Globus pallidus (tissue), 1 donor: ENCODE data around the gene CFAP61.

ENCODE experiments used
- DNase-seq: peaks from one replicate; pipeline ENCODE4 v3.0.0-alpha.2; 2015; ENCODE audit warnings: low spot score

Gene CFAP61

DNA sequence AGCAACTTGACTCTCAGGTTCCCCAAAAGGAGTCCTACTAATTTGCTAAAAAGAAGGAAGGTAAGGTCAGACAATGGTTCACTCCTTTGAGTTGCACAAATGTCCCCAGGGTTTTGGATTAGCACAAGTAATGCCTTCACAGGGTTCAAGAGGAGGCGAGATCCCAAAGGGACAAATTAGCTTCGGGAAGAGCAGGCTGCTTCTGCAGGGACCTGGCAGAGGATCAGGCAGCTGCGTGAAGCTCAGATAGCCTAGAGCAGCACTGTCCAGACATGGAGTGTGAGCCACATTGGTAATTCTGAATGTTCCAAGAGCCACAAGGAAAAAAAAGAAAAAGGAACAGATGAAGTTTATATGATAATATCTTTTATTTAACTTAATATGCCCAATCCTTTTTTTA lies 115.4 kb downstream of the CFAP61 start:
- DNase-seq: no peak

DNA sequence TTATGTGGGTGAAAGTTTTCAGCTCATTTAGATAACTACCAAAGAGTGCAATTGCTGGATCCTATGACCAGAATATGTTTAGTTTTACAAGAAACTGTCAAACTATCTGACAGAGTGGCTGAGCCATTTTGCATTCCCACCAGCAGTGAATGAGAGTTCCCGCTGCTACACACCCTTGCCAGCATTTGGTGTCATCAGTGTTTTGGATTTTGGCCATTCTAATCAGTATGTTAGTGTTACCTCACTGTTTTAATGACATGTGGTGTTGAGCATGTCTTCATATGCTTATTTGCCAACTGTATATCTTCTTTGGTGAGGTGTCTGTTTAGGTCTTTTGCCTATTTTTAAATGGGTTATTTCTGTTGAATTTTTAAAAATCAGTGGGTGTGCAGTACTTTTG lies 120.9 kb downstream of the CFAP61 start:
- DNase-seq: no peak

DNA sequence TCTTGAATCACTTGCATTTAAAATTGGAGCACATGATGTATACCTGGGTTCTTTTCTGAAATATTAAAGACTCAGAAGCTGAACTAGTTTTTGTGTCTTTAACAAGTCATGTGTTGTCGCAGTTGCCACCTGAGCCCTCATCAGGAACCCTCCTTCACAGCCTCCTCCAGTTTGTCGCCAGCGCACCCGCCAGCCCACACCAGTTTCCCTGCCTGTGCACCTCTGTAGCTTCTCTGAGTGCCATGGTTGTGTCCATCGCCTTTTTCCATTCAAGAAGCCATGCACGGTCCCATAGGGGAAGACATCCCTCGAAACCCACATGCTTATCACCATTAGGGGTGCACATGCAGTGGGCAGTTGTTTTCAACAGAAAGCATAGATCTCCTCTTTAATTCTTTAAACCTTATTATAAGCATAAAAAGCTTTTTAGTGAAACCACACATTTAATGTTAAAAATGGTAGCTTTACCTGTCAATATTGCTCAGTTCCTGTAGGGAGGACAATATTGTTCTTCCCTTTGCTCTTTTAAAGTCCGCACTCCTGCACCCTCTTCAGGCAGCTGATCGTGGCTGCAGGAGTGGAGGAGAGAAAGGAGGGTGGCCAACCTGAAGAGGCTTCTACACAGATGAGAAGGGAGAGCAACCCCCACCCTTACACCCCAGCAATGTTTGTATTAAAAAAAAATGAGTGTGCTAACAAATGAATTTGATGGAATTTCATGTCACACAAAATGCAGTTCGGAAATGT lies 121.9 kb downstream of the CFAP61 start:
- no peak for DNase-seq

DNA sequence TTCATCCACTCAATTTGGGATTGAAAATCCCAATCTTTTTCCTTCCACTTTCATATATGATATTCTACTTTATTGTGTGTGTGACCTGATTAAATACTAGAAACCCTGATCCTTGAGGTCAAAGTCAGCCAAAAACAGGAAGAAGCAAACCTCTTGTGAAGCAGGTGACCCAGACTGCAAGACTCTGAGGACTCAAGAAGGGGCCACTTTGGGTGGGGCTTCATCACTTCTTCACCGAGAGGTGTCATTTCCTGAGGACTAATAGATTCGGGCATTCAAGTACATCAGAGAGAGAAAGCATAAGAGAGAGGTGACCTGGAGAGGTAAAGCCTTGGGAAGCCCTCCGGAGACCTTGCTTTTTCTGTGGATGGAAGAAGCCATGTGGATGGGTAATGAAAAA lies 129.0 kb downstream of the CFAP61 start:
- no peak for DNase-seq

DNA sequence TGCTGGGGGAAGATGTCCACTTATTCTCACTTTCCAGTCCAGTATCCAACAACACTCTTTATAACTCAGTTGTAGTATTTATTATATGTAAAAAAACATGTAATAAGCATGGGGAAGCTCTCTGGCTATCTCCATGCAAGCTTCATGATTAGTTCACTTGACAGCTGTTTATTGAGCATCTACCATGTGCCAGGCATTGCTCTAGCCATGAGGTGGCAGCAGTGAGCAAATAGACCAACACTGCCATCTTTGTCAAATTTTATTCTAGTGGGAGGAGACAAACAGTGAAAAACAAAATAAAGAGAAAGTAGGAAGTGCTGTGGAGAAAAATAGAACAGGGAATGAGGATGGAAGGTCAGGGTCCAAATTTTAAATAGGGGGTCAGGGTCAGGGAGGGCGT lies 131.8 kb downstream of the CFAP61 start:
- no peak for DNase-seq

DNA sequence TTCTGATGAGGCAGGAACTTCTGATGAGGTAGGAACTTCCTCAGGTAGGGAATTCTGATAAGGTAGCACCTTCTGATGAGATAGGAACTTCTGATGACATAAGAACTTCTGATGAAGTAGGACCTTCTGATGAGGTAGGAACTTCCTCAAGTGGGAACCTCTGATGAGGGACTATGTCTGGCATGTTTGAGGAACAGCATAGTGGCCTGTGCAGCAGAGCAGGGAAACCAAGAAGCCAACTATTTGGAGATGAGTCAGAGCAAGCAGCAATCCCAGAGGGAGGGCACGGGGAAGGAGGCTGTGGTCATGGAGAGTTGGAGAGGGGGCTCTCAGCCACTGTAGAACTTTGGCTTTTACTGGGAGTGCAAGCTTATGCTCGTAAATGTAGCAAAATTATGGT lies 132.4 kb downstream of the CFAP61 start:
- no peak for DNase-seq

DNA sequence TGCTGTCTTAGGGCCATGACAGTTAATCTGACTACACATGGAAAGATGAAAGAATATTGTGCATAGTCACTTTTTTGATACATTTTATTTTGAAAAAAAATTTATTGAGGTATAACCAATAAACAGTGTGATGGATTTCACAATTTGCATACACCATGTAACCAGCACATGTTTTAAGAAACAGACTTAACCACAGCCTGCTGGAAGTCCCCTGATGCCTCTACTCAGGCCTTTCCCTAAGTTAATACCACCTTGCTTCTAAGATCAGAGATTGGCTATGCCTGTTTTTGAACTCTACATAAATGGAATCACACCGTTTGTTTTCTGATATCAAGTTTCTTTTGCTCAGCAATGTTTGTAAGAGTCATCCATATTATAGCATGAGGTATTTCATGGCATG lies 136.3 kb downstream of the CFAP61 start:
- DNase-seq: no peak

DNA sequence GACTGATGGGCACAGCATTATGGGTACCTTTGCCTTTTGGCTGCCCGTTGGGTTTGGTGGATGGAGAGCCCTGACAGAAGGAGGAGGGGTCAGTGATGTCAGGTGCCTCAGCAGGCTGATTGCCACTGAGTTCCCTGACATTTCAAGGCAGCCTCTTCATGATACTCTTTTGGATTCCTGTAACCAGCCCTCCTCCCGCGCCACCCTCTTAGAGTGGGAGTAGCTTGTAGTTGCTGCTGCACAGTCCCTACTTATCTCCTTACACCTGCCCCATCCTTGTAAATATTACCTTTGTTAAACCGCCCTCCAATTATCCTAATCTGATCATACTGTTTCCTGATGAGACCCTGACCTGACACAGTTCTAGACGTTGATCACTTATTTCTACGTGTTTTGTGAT lies 140.0 kb downstream of the CFAP61 start:
- DNase-seq: no peak

DNA sequence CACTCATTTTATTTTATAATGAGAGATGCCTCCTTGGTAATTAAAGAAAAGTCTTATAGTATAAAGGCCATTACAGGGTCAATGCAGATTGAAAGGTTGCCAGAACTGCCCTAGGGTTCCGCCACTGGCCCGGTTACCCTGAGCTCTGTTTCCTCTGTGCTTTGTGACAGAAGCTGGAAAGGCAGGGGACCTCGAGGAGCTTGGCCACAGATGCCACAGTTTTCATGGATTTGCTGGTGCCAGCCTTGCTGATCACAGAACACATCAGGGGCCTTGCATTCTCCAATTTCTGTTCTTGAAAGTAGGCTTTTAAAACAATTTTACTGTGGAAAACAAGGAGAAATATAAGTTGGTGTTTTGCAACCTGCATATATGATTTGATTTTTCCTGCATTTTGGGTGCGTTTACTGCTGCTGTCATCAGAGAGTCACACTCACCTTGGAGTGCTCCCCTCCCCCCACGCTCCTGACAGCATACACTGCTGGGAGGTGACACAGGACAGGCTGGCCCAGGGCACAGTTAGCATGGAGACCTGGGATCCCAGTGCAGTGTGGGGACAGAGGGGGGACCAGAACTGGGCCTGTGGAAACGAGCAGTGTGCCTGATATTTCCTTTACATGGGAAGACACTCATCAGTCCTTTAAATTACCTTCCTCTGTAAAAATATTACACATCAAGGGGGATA lies 142.8 kb downstream of the CFAP61 start:
- no peak for DNase-seq

DNA sequence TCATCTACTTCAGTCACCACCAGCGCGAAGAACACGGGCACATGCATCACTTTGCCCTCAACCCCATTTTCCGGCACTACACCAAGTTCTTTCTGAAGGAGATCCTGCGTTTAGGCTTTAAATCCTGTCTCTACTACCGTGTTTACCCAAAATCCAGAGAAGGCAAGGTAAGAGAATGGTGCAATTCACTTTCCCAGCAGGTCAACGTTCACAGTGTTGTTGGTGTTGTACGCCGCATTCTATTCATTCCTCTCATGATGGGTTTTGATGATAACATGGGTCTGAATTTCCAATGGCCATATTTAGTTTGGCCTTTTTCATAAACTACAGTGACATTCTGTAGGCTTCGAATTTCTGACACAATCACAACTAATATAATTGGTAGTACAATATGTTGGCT lies 144.3 kb downstream of the CFAP61 start:
- DNase-seq: no peak

DNA sequence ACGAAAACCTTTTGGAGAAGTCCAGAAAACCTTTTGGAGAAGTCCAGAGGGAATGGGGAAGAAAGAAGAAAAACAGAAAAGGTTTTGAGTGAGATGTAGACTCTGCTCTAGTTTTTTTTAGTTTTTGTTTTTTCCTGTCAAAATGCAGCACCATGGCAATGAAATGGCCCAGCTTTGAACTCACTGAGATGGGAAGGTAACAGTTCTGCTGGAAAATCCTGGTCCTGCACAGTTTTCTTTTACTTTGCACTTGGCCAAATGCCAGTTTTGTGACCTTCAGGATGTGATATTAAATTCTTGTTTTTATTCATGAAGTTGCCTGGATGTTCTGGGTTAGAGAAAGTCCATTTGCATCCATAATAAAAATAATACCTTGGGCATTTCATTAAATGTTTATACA lies 145.7 kb downstream of the CFAP61 start:
- no peak for DNase-seq

DNA sequence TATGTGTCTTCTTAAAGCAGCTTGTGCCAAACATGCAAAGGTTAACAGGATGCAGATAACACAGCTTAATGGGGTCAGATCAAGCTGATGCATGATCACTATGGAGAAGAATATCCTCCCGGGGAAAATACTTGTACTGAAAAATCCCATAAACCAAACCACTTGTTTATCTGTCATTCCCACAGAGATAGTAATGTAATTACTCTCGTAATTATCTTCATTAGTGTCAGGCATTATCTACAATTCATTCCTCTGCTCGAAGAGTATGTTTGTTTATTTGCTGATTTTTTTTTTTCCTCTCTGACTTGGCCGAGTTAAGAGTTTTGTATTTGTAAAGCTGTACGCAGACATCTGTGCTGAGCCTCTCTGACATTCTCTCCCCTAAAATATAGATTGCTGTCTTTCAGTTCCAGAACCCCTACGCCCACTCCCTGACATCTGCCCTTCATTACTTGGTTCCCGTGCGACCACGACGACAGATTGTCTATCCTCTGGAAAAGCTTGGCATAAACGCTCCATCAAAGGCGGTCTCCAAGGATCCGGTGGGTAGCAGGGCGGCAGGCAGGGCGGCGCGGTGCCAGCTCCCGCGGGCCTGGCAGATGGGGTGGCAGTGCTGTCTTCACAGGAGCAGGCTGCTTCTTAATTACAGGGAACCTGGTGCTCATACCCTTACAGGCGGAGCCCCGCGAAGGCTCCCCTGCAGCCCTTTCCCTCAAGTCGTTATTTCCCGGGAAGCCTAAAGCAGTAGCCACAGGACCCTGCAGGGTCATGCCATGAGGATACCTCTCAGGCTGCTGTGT lies 147.2 kb downstream of the CFAP61 start:
- DNase-seq: no peak

DNA sequence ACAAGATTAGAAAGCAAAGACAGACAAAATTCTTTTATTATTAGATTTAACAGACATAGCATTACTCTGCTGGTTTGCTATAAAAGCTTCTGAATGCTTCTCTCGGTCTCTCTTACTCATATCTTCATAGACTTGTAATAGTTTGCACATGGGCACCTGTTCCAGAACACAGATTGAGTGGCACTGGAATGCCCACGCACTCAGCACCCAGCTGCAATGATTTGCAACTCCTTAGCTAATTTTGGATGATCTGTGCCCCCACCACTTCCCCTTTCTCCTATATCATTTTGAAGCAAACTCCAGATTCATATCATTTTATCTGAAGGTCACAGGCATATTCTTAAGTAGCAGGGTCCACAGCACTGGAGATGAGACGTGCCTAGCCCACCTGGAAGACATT lies 148.8 kb downstream of the CFAP61 start:
- DNase-seq: no peak

DNA sequence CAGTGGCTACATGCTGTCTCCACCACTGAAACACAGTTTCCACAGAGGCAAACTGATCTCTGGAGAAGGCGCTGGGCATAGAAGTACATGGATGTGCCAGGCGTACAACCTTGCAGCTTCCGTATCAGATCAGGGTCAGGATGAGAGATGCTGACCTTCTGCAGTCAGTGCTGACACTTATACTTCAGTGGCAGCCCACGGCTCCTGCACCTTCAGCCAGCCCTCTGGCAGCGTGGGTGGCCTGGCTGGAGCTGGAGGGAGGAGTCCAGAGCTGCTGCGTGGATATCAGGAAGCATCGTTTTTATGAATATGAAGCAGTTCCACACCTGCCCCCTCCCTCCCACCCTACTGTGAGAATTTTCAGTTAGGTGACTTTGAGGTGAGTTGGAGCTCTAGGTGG lies 149.3 kb downstream of the CFAP61 start:
- DNase-seq: no peak

DNA sequence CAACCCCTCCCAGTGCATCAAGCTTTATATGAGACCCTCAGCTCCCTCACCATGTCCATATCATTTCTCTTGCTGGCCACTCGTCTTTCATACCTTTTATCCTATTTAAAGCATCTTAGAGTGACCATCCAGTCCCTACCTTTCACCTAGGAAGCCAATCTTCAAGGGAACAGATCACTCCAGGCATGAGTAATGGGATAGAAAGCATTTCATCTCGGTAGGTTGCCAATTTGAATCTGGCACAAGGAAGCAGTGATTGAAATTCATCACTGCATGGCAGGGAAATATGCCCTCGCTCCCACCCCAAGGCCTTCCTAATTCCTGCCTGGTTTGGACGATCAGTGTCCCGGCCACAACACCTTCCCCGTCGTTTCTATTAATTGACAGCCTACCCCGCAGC lies 150.4 kb downstream of the CFAP61 start:
- DNase-seq: no peak

DNA sequence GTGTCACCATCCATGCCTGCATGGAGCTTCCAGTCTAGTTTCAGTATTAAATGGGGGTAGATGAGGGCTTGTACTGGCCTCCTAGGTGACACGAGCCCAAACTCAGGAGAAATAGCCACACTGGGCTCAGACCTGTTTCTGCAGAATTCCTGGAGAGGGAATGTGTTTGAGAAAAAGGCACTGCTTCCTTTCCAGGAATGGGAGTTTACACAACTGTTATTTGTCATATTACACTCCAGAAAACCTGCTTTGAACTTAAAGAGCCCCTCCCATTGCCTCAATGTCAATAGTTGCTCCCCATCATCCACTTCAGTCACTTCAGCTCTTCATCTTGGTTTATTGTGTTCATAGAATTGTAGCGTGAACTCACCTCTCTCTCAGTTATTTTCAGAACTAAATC lies 151.5 kb downstream of the CFAP61 start:
- DNase-seq: no peak

DNA sequence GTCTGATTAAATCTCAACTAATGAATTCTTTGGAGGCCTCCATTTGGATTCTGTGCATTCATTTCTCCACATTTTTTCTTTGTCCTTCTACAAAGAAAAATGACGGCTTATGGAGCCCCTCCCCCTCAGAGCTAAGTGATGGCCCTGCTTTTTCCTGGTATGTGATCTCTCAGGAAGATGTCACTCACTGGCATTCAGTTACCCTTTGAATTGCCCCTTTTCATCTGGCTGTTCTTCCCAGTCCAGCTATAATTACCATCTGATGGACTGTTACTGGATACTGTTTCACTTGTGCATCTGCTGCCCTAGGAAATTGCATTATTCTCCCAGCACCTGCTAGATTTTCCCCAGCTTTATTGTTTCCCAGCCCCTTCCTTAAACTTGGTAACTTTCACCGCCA lies 151.9 kb downstream of the CFAP61 start:
- no peak for DNase-seq

DNA sequence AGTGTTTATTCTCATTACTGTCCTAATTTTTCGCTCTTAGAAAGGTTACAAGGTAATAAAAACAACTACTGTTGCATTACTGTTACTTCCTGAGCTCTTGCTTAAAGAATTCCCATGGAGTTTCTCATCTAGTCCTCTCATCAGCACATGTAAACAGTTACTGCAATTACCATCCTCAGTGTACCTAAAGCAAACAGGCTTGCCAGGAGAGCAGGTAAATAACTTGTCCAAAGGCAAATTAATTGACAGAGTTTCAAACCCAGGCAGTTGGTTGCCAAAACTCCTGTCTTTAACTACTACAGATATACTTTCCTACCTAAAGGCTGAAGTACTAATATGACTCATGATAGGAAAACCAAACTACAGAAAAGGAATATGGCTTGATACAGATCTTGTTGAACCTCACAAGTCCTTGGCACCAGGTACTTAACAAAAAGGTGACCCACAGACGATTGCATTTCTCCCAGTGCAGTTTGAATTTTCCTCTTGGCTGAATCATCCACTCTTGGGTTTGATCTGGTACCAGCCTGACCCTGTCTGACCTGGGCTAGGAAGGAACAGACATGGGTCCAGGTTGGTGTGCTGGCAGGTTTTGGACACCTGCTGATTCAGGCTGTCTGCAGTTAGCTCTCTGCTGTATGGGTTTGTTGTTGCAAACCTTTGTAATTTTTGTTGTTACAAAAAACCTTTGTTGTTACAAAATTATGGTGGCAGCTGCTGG lies 153.0 kb downstream of the CFAP61 start:
- no peak for DNase-seq

DNA sequence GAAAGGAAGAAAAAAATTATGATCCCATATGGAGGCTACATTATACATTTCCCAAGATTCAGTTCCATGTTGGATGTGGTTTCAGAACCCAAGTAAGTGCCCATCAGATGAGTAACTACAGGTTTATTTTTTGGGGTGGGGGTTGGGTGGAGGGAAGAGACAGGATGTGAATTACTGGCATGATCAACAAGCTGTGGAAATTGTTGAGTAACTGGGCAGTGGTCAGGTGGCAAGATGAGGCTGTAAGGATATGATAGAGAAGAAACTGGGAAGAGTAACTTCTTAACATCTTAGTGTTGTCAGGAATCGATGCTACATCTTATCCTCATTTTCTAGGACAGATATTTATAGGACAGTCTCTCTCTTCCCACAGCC lies 153.5 kb downstream of the CFAP61 start:
- no peak for DNase-seq

DNA sequence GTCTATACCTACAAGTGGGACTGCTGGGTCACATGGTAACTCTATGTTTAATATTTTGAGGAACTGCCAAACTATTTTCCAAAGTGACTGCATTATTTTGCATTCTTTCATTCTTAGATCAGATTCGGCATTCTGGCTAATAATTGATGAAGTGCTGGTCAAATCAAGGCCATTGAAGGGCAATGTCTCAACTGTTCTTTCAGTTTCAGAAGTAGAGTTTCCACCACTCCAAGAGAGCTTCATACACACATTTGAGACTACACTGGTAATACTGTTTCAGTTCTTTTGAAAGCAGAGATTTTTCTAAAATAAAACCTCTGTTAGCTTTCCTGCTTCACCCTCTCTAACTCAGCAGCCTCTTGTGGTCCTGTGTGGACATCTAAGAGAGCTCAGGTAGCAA lies 154.5 kb downstream of the CFAP61 start:
- DNase-seq: no peak

DNA sequence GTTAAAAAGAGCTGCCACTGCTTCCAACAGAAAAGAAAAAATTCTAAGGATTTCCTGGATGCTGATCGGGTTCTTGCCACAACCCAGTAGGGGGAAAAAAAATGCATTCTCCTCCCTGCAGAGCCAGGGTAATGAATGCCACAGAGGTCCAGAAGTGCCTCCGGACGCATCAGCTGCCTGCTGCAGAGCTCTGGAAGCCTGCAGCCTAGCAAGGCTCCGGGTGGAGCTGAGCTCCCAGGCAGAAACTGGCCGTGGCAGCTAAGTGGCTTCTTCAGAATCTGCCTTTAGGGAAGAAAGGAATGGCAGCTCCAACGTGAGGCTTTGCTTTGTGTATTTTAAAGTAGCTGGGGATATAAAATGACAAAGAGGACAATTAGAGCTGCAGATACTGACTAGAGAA lies 155.0 kb downstream of the CFAP61 start:
- no peak for DNase-seq

DNA sequence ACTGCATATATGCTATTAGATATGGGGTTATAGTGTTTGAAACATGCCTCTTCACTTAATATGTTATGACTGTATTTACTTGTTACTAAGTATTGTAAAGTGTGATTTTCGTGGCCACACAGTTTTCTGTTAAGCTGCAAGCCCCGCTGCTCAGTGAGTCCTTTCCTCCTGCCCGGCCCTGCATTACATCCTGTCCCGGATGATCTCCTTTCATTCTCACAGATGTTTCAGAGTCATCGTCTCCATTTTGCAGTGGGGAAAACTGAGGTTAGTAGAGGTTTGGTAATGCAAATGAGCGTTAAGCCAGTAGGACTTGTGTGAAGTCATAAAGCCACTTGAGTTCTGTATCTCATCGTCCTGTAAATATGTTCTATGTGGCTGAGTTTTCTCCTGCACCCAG lies 155.5 kb downstream of the CFAP61 start:
- DNase-seq: no peak

DNA sequence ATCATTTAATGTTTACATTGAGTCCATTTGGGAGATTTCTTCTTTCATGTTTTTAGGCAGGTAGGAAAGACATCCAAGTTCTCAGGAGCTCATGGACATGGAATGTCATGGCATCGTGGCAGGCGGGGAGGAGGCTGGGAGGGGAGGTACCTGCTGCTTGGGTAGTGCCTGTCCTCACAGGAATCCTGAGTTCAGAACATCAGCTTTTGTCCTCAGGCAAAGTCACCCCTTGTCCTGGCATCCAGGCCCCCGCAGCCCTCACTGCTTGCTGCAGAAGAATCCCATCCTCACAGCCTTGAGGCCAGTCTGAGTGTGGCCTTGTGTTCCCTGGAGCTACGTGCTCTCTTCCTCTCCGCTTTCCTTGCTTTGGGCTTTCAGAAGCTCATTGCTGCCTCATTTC lies 157.4 kb downstream of the CFAP61 start:
- DNase-seq: no peak
